Colonic mucosa (tissue), 4 donors: ENCODE measurements around the gene PUS10. TPM values are rescaled to one million over a fixed set of nuclear protein-coding genes. Genes with fewer than 3 reads are reported as not detected.

Experiments used
- DNase-seq: peaks from one replicate; pipeline ENCODE4 v3.0.0-alpha.2; 2020
- H3K27ac ChIP-seq: fragments of 200-600 bp; one replicate; pipeline ENCODE4 v1.8.0; 2021
- H3K27me3 ChIP-seq: fragments of 200-600 bp; one replicate; pipeline ENCODE4 v1.8.0; 2021
- H3K36me3 ChIP-seq: fragments of 200-600 bp; one replicate; pipeline ENCODE4 v1.8.0; 2021
- H3K4me1 ChIP-seq: fragments of 200-600 bp; one replicate; pipeline ENCODE4 v1.8.0; 2021; ENCODE audit warnings: mild to moderate bottlenecking
- H3K4me3 ChIP-seq: fragments of 200-600 bp; one replicate; pipeline ENCODE4 v1.8.0; 2021
- H3K9ac ChIP-seq, 2 donors: one replicate each; pipeline ENCODE4 v1.7.0; 2013; ENCODE audit warnings: control low read depth in 2 of 2, low read depth in 2 of 2, low read length in 2 of 2
- H3K9me3 ChIP-seq: fragments of 200-600 bp; one replicate; pipeline ENCODE4 v1.8.0; 2021
- CTCF ChIP-seq: fragments of 200-600 bp; IDR thresholded peaks from one replicate; pipeline ENCODE4 v1.8.0; 2022; ENCODE audit warnings: antibody characterized with exemption, mild to moderate bottlenecking
- intact Hi-C: fragments of 100-400 bp; cut with DNase I; formaldehyde crosslinking; loops from one replicate; pipeline ENCODE4 v1.14.1; 2022
- total RNA-seq, 2 donors: library from RNA; stranded (reverse); fragmentation: NEBNext Ultra II Directional in 1 of 2; extraction: Animal tissue kit (Norgen Biotek cat#: 25700) in 1 of 2; gene quantifications; one replicate each; pipeline ENCODE4 v1.2.1, GENCODE V29; 2021
- donor health status: healthy.
- donor health status: DM: no; HTN: no; CAD: no.
- donor health status: DM: no; HTN: no; CAD: no.

Gene PUS10
- total RNA-seq, 2 donors from 2014 or later, result 6.7 to 6.9 TPM

GRCh38 chr2:61029533-61029932 is 11.5 kb upstream of the PUS10 start:
- no peak overlapping the region for H3K9ac ChIP-seq
- peaks cover 6% of the 10 kb centered on the region for H3K36me3 ChIP-seq
- intact Hi-C loops, result no loop called here
- TF ChIP-seq CTCF, result no peak
- no peak overlapping the region for H3K27ac ChIP-seq
- H3K27me3 ChIP-seq, result no peaks in the 10 kb centered on the region
- H3K4me3 ChIP-seq, result no peak overlapping the region
- H3K9me3 ChIP-seq, result no peaks in the 10 kb centered on the region
- H3K4me1 ChIP-seq, result no peaks in the 10 kb centered on the region
- no peak for DNase-seq

GRCh38 chr2:61023670-61024069 is 5.6 kb upstream of the PUS10 start:
- intact Hi-C loops, result no loop called here
- Histone ChIP-seq H3K27ac (no peak overlapping the region), H3K27me3 (no peaks in the 10 kb centered on the region), H3K36me3 (no peaks in the 10 kb centered on the region), H3K4me3 (no peak overlapping the region), H3K4me1 (no peaks in the 10 kb centered on the region), H3K9me3 (no peaks in the 10 kb centered on the region), H3K9ac (no peak overlapping the region)
- DNase-seq, result no peak
- no peak for TF ChIP-seq CTCF

- Histone ChIP-seq H3K4me3 (no peak overlapping the region), H3K27me3 (no peaks in the 10 kb centered on the region), H3K4me1 (no peaks in the 10 kb centered on the region), H3K9ac (no peak overlapping the region), H3K27ac (no peak overlapping the region), H3K9me3 (no peaks in the 10 kb centered on the region), H3K36me3 (no peaks in the 10 kb centered on the region)
- intact Hi-C loops, result no loop called here
- no peak for DNase-seq
- no peak for TF ChIP-seq CTCF
Observed at GRCh38 chr2:61021228-61021660, 3.2 kb upstream of the PUS10 start.

- no peaks in the 10 kb centered on the region for H3K36me3 ChIP-seq
- no peaks in the 10 kb centered on the region for H3K27me3 ChIP-seq
- H3K4me1 ChIP-seq, result no peaks in the 10 kb centered on the region
- peak overlapping the region; percentile 85 for H3K4me3 ChIP-seq
- intact Hi-C loops, result loop anchor here (5.0 kb wide), 1 partner anchor 49 kb away; the partner anchor contains the start of gene SANBR
- no peak for DNase-seq
- H3K27ac ChIP-seq, result peak overlapping the region; percentile 95
- peak overlapping the region in 1 of 2 donors; percentile 94 for H3K9ac ChIP-seq
- no peak for TF ChIP-seq CTCF
- no peaks in the 10 kb centered on the region for H3K9me3 ChIP-seq
Observed at GRCh38 chr2:61018798-61019197, 743 bp upstream of the PUS10 start.

GRCh38 chr2:61018318-61018755 is 282 bp upstream of the PUS10 start:
- DNase-seq, result no peak
- Histone ChIP-seq H3K9ac (peak overlapping the region; percentile 79 to 94), H3K4me1 (no peaks in the 10 kb centered on the region), H3K9me3 (no peaks in the 10 kb centered on the region), H3K36me3 (no peaks in the 10 kb centered on the region), H3K27me3 (no peaks in the 10 kb centered on the region), H3K4me3 (peak overlapping the region; percentile 85), H3K27ac (peak overlapping the region; percentile 95)
- TF ChIP-seq CTCF, result no peak
- intact Hi-C loops, result loop anchor here (5.0 kb wide), 1 partner anchor 49 kb away; the partner anchor contains the start of gene SANBR
